ENCODE results near the gene RSBN1L. TPM values are rescaled to one million over a fixed set of nuclear protein-coding genes. Genes with fewer than 3 reads are reported as not detected.
A peak's percentile ranks its signal among the peaks of the same experiment; 100 is the strongest.

The RSBN1L gene
- total RNA-seq, 1 experiment from 2014 or later: 10.9 TPM

DNA sequence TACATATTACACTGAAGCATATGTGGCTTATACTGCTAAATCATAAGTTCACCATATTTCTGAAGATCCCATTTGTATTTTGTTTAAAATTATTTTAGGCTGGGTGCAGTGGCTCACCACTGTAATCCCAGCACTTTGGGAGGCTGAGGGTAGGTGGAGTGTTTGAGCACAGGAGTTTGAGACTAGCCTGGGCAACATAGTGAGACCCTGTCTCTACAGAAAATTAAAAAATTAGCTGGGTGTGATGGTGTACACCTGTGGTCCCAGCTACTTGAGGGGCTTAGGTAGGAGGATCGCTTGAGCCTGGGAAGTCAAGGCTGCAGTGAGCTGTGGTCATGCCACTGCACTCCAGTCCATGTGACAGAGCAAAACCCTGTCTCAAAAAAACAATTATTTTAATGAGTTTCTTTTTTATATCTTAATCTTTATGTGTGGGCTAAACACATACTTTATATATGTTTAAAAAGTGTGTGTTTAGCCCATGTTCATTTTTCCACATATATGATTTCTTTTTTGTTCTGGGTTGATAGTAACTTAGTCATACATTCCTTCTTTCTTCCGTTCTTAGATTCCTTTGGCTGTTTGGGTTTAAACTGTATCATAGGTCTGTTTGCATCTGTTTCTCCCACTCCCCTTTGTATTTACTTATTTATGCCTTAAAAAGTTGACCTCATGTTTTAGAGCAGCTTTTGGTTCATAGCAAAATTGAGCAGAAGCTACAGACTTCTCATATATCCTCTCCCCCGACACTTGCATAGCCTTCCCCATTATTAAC, 33.5 kb downstream of the RSBN1L start:
- ChIA-PET POLR2A (interaction anchor here (1.8 to 4.9 kb wide), 3 partner anchors 9 to 33 kb away, joined by 3 to 52 read pairs (median 18); partner anchors contain the start of gene RSBN1L), CTCF (interaction anchor here (0.6 to 1.2 kb wide), 3 partner anchors 63 to 290 kb away, joined by 3 to 5 read pairs (median 4); no protein-coding TSS in a partner anchor)
- H3K36me3 Mint-ChIP-seq (ENCODE audit: insufficient read depth, unreplicated experiment): no peaks in the 10 kb centered on the region
- H3K27ac Mint-ChIP-seq (ENCODE audit: low read depth, unreplicated experiment): peak overlapping the region; percentile 78
- H3K27me3 Mint-ChIP-seq (ENCODE audit: insufficient read depth, unreplicated experiment): no peaks in the 10 kb centered on the region
- no TSS peak for BruUV-seq (replicated peaks)
- H3K9me3 Mint-ChIP-seq (ENCODE audit: unreplicated experiment): no peaks in the 10 kb centered on the region
- intact Hi-C loops (cut with micrococcal nuclease): no loop called here
- H3K4me3 Mint-ChIP-seq (ENCODE audit: unreplicated experiment): no peak overlapping the region
- no peak for DNase-seq (ENCODE audit: unreplicated experiment)
- H3K4me1 Mint-ChIP-seq (ENCODE audit: insufficient read depth, unreplicated experiment): peaks cover 26% of the 10 kb centered on the region
- TF ChIP-seq, protein P1, sequence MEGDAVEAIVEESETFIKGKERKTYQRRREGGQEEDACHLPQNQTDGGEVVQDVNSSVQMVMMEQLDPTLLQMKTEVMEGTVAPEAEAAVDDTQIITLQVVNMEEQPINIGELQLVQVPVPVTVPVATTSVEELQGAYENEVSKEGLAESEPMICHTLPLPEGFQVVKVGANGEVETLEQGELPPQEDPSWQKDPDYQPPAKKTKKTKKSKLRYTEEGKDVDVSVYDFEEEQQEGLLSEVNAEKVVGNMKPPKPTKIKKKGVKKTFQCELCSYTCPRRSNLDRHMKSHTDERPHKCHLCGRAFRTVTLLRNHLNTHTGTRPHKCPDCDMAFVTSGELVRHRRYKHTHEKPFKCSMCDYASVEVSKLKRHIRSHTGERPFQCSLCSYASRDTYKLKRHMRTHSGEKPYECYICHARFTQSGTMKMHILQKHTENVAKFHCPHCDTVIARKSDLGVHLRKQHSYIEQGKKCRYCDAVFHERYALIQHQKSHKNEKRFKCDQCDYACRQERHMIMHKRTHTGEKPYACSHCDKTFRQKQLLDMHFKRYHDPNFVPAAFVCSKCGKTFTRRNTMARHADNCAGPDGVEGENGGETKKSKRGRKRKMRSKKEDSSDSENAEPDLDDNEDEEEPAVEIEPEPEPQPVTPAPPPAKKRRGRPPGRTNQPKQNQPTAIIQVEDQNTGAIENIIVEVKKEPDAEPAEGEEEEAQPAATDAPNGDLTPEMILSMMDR (IDR thresholded peaks at IDR 0.05; ENCODE audit: unreplicated experiment): no peak

DNA sequence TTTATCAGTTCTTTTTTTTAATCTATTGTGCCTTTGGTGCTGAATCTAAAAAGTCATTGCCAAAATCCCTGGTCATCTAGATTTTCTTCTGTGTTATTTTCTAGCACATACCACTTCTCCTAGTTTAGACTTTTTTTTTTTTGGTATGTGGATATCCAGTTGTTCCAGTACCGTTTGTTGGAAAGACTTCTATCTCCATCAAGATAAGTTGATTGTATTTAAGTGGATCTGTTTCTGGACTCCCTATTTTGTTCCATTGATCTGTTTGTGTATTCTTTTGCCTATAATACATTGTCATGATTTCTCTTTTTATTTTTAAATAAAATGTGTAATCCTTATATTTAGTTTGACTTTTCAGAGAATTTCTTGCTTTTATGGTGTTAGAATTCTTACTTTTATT, 35.5 kb downstream of the RSBN1L start:
- ChIA-PET POLR2A (interaction anchor here (0.6 to 4.9 kb wide), 3 partner anchors 11 to 35 kb away, joined by 3 to 52 read pairs (median 3); partner anchors contain the start of gene RSBN1L), CTCF (no interaction called here)
- TF ChIP-seq, protein P1 (IDR thresholded peaks at IDR 0.05; ENCODE audit: unreplicated experiment): no peak
- intact Hi-C loops (cut with micrococcal nuclease): no loop called here
- no peak overlapping the region for H3K27ac Mint-ChIP-seq (ENCODE audit: low read depth, unreplicated experiment)
- no TSS peak for BruUV-seq (replicated peaks)
- H3K9me3 Mint-ChIP-seq (ENCODE audit: unreplicated experiment): no peaks in the 10 kb centered on the region
- H3K4me3 Mint-ChIP-seq (ENCODE audit: unreplicated experiment): no peak overlapping the region
- DNase-seq (ENCODE audit: unreplicated experiment): no peak
- H3K4me1 Mint-ChIP-seq (ENCODE audit: insufficient read depth, unreplicated experiment): peaks cover 26% of the 10 kb centered on the region
- peaks cover 8% of the 10 kb centered on the region for H3K36me3 Mint-ChIP-seq (ENCODE audit: insufficient read depth, unreplicated experiment)
- H3K27me3 Mint-ChIP-seq (ENCODE audit: insufficient read depth, unreplicated experiment): no peaks in the 10 kb centered on the region

DNA sequence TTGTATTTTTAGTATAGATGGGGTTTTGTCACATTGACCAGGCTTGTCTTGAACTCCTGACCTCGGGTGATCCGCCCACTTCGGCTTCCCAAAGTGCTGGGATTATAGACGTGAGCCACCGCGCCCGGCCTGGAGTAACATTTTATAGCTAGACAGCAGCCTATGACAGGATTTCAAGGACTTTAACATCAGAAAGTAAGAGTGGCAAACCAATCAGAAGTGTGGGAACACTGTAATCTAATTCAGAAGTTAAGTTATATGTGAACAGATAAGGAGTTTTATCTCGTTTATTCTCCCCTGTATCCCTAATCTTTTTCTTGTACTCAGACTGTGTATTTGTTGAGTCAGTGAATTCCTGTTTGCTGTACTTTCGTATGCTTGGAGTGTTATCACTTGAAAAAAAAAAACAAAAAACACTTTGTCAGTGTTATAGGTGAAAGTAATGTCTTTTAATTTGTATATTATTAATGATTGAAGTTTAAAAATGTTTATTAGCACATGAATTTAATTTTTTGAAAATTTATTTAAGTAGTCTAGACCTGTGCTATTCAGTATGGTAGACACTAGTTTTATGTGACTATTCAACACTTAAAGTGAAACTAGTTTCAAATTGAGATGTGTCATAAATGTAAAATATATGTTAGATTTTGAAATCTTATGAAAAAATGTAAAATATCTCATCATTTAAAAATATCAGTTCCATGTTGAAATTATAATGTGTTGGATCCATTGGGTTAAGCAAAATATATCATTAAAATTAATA, 38.6 kb downstream of the RSBN1L start:
- intact Hi-C loops (cut with micrococcal nuclease): no loop called here
- no peak overlapping the region for H3K4me3 Mint-ChIP-seq (ENCODE audit: unreplicated experiment)
- CTCF ChIA-PET: interaction anchor here (0.6 to 1.5 kb wide), 2 partner anchors 25 to 29 kb away, joined by 4 to 11 read pairs; no protein-coding TSS in a partner anchor
- H3K27ac Mint-ChIP-seq (ENCODE audit: low read depth, unreplicated experiment): no peak overlapping the region
- H3K36me3 Mint-ChIP-seq (ENCODE audit: insufficient read depth, unreplicated experiment): peaks cover 26% of the 10 kb centered on the region
- no peaks in the 10 kb centered on the region for H3K9me3 Mint-ChIP-seq (ENCODE audit: unreplicated experiment)
- no peak for DNase-seq (ENCODE audit: unreplicated experiment)
- H3K27me3 Mint-ChIP-seq (ENCODE audit: insufficient read depth, unreplicated experiment): no peaks in the 10 kb centered on the region
- H3K4me1 Mint-ChIP-seq (ENCODE audit: insufficient read depth, unreplicated experiment): peaks cover 6% of the 10 kb centered on the region
- TF ChIP-seq, protein P1 (IDR thresholded peaks at IDR 0.05; ENCODE audit: unreplicated experiment): no peak
- BruUV-seq (replicated peaks): no TSS peak
- POLR2A ChIA-PET: interaction anchor here (0.9 to 1.3 kb wide), 3 partner anchors 12 to 37 kb away, joined by 3 to 4 read pairs (median 4); no protein-coding TSS in a partner anchor

DNA sequence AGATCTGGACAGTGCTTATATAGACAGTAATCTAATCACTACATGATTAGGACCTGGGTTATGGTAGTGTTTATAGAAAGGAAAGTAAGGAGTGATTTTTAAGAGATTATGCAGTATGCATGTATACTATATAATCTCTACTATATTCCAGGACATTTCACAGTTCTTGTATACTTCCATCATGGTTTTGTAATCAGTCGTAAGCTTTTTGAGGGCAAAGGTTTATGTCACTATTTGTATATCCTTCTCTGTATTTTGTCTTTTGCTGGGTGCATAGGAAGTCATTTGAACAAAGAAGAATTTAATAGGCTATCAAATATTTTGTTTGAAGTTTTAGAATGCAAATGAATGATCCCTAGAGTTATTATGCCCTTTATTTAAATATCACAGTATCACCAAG, 39.2 kb downstream of the RSBN1L start:
- H3K4me3 Mint-ChIP-seq (ENCODE audit: unreplicated experiment): no peak overlapping the region
- ChIA-PET CTCF (no interaction called here), POLR2A (interaction anchor here (1.3 kb wide), 1 partner anchor 12 kb away, joined by 4 read pairs; no protein-coding TSS in a partner anchor)
- H3K4me1 Mint-ChIP-seq (ENCODE audit: insufficient read depth, unreplicated experiment): peaks cover under 1% of the 10 kb centered on the region
- intact Hi-C loops (cut with micrococcal nuclease): no loop called here
- H3K9me3 Mint-ChIP-seq (ENCODE audit: unreplicated experiment): no peaks in the 10 kb centered on the region
- no peak for DNase-seq (ENCODE audit: unreplicated experiment)
- no peak overlapping the region for H3K27ac Mint-ChIP-seq (ENCODE audit: low read depth, unreplicated experiment)
- no peaks in the 10 kb centered on the region for H3K27me3 Mint-ChIP-seq (ENCODE audit: insufficient read depth, unreplicated experiment)
- TF ChIP-seq, protein P1 (IDR thresholded peaks at IDR 0.05; ENCODE audit: unreplicated experiment): no peak
- no TSS peak for BruUV-seq (replicated peaks)
- H3K36me3 Mint-ChIP-seq (ENCODE audit: insufficient read depth, unreplicated experiment): peaks cover 26% of the 10 kb centered on the region
